ENCODE measurements around the gene UBXN10.

The UBXN10 gene

GRCh38 chr1:20234788-20235535 is 49.1 kb downstream of the UBXN10 start:
- DNase-seq (ENCODE audit: low spot score) = no peak

- DNase-seq (ENCODE audit: low spot score) = no peak
Measured at GRCh38 chr1:20237646-20238045, 51.8 kb downstream of the UBXN10 start.

GRCh38 chr1:20240012-20240411 is 54.1 kb downstream of the UBXN10 start:
- no peak for DNase-seq (ENCODE audit: low spot score)

- DNase-seq (ENCODE audit: low spot score) = no peak
Measured at GRCh38 chr1:20242890-20243479, 57.1 kb downstream of the UBXN10 start.
